ENCODE data around the gene GSTM2. TPM values are rescaled to one million over a fixed set of nuclear protein-coding genes. Genes with fewer than 3 reads are reported as not detected.

The GSTM2 gene
- total and polyA plus RNA-seq, 2 donors (not counting 3 experiments of a cell fraction or from before 2014, with no cell fraction given), result 21.5 to 23.6 TPM

DNA sequence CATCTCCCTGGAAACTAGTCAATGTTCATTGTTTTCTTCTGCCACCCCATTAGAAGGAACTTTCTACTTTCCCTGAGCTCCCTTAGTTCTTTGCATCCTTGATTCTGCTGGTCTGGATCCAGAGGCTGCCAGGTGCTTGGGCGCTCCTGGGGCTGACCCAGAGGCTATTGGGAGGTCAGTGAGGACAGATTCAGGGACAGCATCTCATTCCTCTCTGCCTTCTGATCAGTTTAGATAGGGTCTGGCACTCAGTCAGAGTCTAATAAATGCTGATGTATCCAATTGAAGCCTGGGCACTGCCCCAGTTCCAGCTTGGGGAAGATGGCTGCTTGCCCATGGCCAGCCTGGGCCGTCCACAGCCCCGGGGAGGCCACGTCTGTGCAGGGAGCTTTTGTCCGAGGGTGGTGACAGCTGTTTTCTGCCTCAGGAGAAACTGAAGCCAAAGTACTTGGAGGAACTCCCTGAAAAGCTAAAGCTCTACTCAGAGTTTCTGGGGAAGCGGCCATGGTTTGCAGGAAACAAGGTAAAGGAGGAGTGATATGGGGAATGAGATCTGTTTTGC lies 22.1 kb downstream of the GSTM2 start:
- intact Hi-C loops (cut with micrococcal nuclease) (no loop called here), dilution Hi-C loops (cut with MboI; ENCODE audit: extremely low pct_ligation_motif_present, low sequenced_read_pairs) (no loop called here)
- TF ChIP-seq POLR2AphosphoS5 (IDR thresholded peaks at IDR 0.05; ENCODE audit: insufficient read depth, low read depth, low read length) (no peak), FOS (IDR thresholded peaks at IDR 0.05; ENCODE audit: borderline replicate concordance, insufficient read depth, low read length) (no peak), JUN (IDR thresholded peaks at IDR 0.05; ENCODE audit: borderline replicate concordance, insufficient read depth, insufficient read length, low read depth) (no peak), EZH2 (IDR thresholded peaks at IDR 0.05; ENCODE audit: borderline replicate concordance, low read depth, low read length, severe bottlenecking) (no peak), POLR2A (IDR thresholded peaks at IDR 0.05; ENCODE audit: low read depth, low read length) (no peak), GATA2 (IDR thresholded peaks at IDR 0.05; ENCODE audit: insufficient read depth, insufficient read length, low read depth, low read length) (no peak), MYC (IDR thresholded peaks at IDR 0.05; ENCODE audit: low read depth, low read length) (no peak)
- TF ChIP-seq, protein P1, sequence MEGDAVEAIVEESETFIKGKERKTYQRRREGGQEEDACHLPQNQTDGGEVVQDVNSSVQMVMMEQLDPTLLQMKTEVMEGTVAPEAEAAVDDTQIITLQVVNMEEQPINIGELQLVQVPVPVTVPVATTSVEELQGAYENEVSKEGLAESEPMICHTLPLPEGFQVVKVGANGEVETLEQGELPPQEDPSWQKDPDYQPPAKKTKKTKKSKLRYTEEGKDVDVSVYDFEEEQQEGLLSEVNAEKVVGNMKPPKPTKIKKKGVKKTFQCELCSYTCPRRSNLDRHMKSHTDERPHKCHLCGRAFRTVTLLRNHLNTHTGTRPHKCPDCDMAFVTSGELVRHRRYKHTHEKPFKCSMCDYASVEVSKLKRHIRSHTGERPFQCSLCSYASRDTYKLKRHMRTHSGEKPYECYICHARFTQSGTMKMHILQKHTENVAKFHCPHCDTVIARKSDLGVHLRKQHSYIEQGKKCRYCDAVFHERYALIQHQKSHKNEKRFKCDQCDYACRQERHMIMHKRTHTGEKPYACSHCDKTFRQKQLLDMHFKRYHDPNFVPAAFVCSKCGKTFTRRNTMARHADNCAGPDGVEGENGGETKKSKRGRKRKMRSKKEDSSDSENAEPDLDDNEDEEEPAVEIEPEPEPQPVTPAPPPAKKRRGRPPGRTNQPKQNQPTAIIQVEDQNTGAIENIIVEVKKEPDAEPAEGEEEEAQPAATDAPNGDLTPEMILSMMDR (IDR thresholded peaks at IDR 0.05; ENCODE audit: extremely low read depth in 1 of 2, insufficient read depth in 1 of 2, low read depth in 1 of 2, low read length in 2 of 2), result no peak
- TF ChIP-seq, protein P2, sequence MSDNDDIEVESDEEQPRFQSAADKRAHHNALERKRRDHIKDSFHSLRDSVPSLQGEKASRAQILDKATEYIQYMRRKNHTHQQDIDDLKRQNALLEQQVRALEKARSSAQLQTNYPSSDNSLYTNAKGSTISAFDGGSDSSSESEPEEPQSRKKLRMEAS (IDR thresholded peaks at IDR 0.05; ENCODE audit: insufficient read depth, insufficient read length), result no peak
- Histone ChIP-seq H3K79me2 (ENCODE audit: control insufficient read depth, insufficient read depth, low read length) (no peaks in the 10 kb centered on the region), H3K4me3 (replicated peaks in 1 of 3; ENCODE audit: insufficient read depth in 1 of 3, low read depth in 1 of 3, low read length in 3 of 3) (no peak overlapping the region), H3K4me1 (ENCODE audit: control insufficient read depth, extremely low read depth, insufficient read depth, low read length) (no peaks in the 10 kb centered on the region), H3K36me3 (ENCODE audit: control insufficient read depth in 2 of 2, extremely low read depth in 1 of 2, insufficient read depth in 2 of 2, low read length in 2 of 2) (no peaks in the 10 kb centered on the region), H3K27me3 (ENCODE audit: control insufficient read depth in 2 of 2, insufficient read depth in 2 of 2, low read length in 2 of 2) (no peaks in the 10 kb centered on the region), H3K9me1 (replicated peaks; ENCODE audit: control insufficient read depth, extremely low read depth, insufficient read depth, low read length) (no peaks in the 10 kb centered on the region), H3K9me3 (replicated peaks; ENCODE audit: control insufficient read depth, insufficient read depth, low read length) (no peaks in the 10 kb centered on the region), H3K9ac (replicated peaks; ENCODE audit: extremely low read depth, insufficient read depth, low read length) (no peak overlapping the region), H2AFZ (ENCODE audit: low read depth, low read length) (no peak overlapping the region), H3K4me2 (ENCODE audit: insufficient read depth, low read length) (no peak overlapping the region), H3K27ac (ENCODE audit: insufficient read depth, low read depth, low read length) (no peak overlapping the region), H4K20me1 (replicated peaks; ENCODE audit: control insufficient read depth, extremely low read depth, insufficient read depth, low read length) (no peaks in the 10 kb centered on the region)
- FAIRE-seq (no peak), DNase-seq (ENCODE audit: low read depth, low spot score) (no peak)
- ChIA-PET CTCF (interaction anchor here (1.0 to 3.2 kb wide), 3 partner anchors 50 to 199 kb away, joined by 3 to 45 read pairs (median 9); no protein-coding TSS in a partner anchor), POLR2A (no interaction called here)
- BruUV-seq (replicated peaks), result no TSS peak
